GM10847 (cell line): ENCODE data around the gene MYBL2.

ENCODE experiments used
- POLR2A ChIP-seq: IDR thresholded peaks from 2 replicates; pipeline ENCODE4 v1.6.1; 2011; ENCODE audit not compliant: insufficient read length; ENCODE audit errors: extremely low read depth

The MYBL2 gene

DNA sequence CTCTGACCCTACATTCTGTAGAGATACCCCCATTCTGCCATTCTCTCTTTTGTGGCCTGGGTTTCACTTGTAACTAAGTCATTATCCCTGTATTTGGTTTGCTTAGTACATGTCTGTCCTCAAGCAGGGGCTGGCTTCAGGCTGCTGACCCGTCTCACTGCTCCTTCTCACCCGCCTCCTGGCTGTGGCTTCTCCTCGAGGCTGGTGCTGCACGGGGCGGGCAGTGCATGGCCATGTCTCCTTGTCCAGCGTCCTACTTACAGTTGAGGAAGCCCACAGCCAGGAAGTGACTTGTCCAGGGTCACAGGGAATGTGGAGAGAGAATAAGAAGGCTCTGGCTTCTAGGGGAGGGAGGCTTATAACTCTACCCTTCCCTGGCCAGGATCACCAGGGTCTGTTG, 48.6 kb downstream of the MYBL2 start:
- TF ChIP-seq POLR2A = no peak

DNA sequence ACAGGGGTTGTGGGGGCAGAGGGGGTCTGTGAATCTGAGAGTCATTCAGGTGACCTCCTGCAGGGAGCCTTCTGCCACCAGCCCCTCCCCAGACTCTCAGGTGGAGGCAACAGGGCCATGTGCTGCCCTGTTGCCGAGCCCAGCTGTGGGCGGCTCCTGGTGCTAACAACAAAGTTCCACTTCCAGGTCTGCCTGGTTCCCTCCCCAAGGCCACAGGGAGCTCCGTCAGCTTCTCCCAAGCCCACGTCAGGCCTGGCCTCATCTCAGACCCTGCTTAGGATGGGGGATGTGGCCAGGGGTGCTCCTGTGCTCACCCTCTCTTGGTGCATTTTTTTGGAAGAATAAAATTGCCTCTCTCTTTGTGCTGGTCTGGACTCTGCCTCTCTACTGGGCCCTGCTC, 49.2 kb downstream of the MYBL2 start:
- no peak for TF ChIP-seq POLR2A

DNA sequence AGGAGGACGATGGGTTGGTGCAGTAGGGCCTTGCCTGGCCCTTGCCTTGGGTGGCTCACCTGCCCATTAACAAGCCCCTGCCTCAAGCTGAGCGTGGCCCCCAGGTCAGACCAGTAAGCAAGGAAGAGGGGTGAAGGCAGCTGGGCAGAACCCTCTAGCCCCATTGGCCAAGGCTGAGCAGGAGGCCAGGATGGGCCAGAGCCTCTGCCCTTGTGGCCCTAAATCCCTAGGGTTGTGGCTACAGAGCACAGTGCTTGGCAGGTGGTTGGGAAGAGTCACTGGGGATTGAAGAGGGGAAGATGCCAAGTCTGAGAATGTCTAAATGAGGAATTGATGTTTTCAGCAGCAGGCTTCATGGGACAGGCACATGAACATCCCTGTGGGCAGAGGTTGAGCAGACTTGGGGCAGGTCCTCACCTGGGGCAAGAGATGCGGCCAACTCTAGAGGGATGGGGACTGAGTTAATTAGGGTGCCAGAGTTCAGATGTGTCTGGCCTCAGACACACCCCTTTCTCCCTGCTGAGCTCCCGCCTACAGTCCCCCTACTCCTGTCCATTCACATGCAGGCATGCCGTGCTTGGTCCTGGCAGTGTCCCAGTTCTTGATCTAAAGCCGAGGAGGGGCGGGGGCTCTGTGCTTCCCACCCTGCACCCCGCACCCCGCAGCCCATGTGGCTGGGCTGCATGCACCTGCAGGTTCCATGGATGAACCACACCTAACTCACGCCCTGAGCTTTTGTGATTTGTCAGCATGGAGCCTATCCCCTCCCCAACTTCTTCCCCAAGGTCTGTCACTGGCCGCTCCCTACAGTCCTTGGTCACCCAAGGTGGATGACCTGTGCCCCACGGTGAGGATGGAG, 50.1 kb downstream of the MYBL2 start:
- no peak for TF ChIP-seq POLR2A

DNA sequence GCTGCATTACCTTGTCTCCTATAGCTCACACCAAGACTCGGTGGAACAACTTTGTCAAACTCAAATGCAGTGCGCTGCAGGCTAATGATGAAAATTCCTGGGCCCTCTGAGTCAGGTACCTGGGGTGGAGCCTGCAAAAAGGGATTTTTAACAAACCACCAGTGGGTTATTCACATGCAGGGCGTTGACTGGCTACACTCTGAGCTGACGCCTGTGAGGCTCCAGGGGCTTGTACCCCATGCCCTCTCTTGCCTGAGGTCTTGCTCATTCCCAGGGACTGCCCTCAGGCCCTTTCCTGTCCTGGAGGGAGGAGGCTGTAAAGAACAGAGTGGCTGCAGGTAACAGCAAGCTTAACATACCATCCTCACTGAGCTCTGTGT, 50.7 kb downstream of the MYBL2 start:
- no peak for TF ChIP-seq POLR2A

DNA sequence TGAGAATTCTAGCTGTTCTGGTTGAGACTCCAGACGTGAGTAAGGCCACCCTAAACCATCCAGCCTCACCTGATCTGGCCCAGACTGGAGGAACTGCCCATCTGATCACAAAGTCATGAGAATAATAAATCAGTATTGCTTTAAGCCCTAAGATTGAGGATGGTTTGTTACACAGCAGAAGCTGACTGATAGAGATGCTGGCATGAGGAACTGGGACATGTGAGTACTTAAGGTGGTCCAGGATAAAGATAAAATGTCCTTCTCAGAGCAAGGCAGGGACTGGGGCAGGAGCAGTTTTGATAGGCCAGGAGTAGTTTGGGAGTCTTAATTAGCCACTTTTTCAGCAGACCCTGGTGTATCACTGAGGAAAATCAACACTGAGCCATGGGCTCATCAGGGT, 53.1 kb downstream of the MYBL2 start:
- no peak for TF ChIP-seq POLR2A

DNA sequence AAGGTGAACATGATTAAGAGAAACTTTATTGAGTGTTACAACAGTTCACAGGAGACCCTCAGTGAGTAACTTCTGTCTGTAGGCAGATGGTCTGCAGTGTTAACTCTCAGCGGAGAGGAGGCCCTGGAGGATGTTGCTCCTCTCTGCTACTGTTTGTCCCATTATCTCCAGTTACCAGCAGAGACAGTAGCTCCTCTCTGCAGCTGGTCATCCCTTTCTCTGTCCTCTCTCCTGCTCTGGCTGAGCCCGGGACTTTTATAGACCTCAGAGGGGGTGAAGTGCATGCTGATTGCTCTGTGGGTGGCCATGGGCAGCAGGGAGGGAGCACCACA, 54.1 kb downstream of the MYBL2 start:
- no peak for TF ChIP-seq POLR2A

DNA sequence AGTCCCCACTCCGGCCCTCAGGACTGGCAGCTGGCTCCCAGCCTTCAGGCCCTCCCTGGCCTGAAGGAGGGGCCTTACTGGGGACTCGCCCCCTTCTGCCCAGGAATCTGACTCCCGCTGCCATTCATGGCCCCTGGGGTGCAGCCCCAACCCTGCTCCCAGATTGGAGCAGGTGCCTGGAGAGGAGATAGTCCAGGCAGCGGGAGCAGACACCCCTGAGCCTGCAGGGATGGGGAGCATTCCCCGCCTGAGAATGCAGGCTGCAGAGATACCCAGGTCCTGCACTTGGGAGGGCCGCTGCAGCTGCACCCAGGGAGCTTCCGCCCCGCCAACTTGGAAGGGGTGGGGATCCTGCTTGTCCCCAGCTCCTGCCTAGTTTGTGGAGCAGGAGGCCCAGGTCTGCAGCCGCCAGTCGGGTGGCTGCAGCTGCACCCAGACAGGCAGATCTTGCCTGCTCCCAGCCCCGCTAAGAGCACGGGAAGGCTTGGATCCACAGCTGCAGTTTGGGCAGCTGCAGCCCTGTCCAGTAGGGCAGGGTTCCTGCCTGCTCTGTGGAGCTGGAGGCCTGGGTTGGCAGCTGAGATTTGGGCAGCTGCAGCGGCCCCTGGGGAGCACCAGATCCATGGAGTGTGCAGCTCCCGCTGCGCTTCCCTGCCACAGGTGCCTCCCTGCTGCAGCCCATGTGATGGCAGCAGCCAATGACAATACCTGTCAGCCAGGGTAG, 54.7 kb downstream of the MYBL2 start:
- no peak for TF ChIP-seq POLR2A

DNA sequence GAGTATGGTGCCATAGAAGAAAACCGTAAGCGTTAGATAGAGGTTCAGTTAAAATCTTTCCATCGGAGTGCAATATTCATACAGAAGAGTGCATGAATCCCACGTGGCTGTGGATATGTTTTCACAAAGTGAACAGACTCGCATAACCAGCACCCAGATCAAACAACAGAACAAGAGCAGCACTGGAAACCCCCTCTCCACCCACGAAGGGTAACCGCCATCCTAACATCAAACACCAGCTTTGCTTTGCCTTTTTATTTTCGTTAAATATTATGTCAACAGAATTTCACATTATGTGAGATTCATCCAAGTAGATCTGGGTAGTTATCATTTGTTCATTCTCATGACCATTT, 55.2 kb downstream of the MYBL2 start:
- no peak for TF ChIP-seq POLR2A

DNA sequence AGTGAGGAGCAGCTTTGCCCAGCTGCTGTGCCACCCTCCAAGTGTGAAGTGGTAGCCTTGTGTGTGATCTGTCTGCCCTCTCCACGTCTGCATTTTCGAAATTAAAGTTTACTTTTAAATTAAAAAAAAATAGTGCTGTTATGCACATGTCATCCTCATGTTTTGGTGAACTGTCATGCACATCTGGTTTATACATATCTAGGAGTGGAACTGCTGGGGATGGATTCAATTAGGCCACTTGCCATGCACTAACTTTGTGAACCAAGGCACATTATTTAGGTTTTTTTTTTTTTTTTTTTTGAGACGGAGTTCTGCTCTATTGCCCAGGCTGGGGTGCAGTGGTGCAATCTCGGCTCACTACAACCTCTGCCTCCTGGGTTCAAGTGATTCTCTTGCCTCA, 56.3 kb downstream of the MYBL2 start:
- TF ChIP-seq POLR2A = no peak

DNA sequence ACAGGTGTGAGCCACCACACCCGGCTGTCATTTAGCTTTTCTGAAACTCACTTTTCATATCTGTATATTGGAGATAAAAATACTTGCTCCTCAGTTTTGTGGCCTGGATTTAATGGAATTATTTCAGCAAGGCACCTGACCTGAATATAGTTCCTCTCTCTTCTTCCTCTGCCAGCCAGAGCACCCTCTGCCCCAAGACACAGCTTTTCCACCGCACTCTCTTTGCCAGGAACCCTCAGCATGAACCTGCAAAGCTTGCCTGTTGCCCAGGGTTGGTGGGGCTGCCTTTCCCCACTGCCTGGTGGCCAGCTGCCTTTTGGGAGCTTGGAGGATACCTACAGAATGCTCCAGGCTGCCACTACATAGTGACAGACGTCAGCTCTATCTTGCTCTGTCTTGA, 56.8 kb downstream of the MYBL2 start:
- no peak for TF ChIP-seq POLR2A

DNA sequence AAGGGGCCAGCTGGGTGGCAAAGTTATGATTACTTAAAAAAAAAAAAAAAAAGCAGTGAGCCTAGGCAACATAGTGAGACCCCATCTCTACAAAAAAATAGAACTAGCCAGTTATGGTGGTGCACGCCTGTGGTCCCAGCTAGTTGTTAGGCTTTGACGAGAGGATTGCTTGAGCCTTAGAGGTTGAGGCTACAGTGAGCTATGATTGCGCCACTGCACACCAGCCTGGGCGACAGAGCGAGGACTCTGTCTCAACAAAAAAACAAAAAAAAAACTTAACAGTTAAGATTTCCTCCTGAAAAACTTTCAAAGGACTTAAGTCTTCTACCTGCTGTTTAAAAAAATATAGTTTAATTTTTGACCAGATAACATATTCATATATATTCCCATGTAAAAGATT, 57.5 kb downstream of the MYBL2 start:
- no peak for TF ChIP-seq POLR2A

DNA sequence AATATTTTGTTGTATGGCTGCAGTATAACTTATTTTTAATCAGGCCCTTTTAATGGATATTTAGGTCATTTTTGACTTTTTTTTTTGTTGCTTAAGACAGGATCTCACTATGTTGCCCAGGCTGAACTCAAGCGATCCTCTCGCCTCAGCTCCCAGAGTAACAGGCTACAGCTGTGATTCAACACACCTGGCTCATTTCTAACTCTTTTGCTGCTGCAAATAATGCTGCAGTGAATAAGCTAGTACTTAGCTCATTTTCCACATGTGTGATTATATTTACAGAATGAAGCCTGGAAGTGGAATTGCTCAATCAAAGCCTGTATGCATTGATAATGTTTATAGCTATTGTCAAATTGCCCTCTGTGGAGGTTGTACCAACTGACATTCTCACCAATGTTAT, 58.8 kb downstream of the MYBL2 start:
- no peak for TF ChIP-seq POLR2A

DNA sequence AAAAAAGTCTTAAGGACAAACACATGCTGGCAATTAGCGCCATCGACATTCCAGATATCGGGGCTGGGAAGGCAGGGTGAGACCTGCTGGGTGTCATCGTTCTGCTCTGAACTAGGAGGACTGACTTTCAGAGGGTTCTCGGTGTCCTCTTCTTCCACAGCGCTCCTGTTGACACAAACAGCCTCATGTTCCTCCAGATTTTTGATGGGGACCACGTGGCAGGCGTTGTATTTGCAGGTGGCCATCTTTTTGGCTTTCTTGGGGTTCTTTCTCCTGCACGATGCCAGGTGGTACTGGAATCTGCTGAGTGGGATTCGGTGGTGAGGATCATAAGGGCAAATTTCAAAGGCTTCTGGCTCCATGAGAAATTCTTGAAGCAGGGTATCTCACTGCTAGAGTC, 59.4 kb downstream of the MYBL2 start:
- TF ChIP-seq POLR2A = no peak

DNA sequence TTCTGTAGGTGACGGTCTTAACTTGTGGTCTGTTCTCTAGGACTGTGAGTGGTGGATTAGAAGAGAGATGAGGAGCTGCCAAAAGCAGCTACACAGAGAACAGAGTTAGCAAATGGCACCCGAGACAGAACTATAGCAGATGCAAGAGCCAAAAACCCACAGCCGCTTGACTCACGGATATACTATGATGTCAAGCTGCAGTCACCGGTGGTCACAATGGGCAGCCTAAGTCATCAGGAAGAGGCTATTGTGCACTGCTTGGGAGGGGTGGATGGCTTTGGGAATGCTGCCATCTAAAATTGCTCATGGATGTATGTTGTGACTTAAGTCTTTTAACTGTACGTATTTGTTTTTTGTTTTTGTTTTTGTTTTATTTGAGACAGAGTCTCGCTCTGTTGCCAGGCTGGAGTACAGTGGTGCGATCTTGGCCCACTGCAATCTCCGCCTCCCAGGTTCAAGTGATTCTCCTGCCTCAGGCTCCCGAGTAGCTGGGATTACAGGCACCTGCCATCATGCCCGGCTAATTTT, 60.0 kb downstream of the MYBL2 start, which contains the start of gene GTSF1L:
Gene GTSF1L (minus strand): TSS at position 192 of the 528 bp plus-strand sequence. CDS start 308 bp downstream, outside the sequence.
- TF ChIP-seq POLR2A = no peak

DNA sequence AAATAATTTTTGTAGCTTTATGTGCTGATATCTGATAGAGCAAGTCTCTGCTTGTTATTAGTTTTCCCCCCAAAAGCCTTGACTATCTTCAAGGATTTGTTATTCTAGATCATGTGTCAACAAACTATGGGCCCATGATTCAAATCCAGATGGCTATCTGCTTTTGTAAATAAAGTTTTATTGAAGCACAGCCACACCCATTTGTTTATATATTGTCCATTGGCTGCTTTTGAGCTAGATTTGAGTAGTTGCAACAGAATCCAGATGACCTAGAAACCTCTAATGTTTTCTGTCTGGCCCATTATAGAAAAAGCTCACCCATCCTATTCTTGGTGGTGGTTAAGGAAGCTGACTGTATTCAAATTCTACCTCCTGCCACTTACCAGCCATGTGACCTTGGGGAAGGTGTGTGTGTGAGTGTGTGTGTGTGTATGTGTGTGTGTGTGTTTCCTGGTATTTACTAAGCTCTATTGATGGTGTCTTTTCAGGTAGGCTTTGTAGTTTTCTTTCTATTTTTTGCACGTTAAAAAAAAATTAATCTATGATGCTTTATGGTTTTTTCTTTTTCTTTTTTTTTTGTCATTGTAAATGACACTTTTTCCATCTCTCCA, 61.2 kb downstream of the MYBL2 start:
- TF ChIP-seq POLR2A = no peak

DNA sequence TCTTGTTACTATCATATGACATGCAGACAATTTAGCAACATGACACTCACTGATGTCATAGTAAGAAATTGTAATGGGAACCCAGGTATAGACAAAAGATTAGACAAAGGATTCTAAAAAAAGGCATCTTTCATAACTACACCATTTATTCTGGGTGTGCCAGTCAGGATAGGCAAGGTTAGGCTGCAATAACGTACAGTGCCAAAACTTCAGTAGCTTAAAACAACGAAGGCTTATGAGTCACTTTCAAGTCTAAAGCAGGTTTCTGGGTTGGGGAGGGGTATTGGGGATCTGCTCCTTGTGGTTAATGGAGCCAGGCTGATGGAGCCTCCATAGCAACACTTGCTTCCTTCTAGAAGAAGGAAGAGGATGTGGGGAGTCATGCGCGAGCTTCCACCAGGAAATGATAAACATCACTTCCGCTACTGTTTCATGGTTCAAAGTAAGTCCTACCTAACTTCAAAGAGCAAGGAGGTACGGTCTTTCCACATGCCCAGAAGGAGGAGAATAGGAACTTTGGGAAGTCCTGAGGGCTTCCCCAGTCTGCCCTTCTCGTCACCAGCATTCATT, 61.9 kb downstream of the MYBL2 start:
- no peak for TF ChIP-seq POLR2A
